ENCODE measurements around the gene ZMIZ2.

Gene ZMIZ2

DNA sequence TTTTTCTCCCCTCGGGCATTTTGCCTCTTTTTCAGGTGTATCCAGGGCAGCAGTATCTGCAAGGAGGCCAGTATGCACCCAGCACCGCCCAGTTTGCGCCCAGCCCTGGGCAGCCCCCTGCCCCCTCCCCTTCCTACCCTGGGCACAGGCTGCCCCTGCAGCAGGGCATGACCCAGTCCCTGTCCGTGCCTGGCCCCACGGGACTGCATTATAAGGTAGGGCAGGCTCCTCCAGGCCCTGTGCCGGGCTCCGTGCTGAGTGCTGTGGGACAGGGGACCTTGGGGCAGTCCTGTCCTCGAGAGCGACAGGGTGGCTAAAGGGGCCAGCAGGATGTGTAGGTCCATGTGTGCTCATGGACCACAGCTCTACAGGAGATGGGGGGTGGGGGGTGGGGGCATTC, 10.6 kb downstream of the ZMIZ2 start:
- Mint-ChIP-seq H3K36me3 (ENCODE audit: low read depth) (peaks cover 13% of the 10 kb centered on the region), H3K4me3 (no peak overlapping the region), H3K27me3 (no peaks in the 10 kb centered on the region), H3K9me3 (no peaks in the 10 kb centered on the region), H3K4me1 (peaks cover 4% of the 10 kb centered on the region), H3K27ac (no peak overlapping the region)
- ATAC-seq (no peak), DNase-seq (no peak)

DNA sequence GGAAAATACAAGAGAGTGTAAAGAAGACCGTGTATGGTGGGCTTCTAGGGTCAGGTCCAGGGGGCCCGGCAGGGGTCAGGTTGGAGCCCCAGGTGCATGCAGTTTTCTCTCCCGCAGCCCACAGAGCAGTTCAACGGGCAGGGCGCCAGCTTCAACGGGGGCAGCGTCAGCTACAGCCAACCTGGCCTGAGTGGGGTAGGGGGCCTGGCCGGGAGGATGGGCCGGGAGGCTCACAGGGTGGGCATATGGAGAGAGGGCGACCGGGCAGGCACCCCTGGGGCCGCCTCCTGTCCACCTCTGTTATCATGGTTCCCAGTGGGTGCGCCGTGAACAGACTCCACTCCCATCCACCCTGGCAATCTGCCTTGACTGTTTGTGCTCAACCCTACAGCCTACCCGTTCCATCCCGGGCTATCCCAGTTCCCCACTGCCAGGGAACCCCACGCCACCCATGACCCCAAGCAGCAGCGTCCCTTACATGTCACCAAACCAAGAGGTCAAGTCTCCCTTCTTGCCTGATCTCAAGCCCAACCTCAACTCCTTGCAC, 11.5 kb downstream of the ZMIZ2 start:
- Mint-ChIP-seq H3K9me3 (no peaks in the 10 kb centered on the region), H3K27me3 (no peaks in the 10 kb centered on the region), H3K4me1 (peaks cover under 1% of the 10 kb centered on the region), H3K36me3 (ENCODE audit: low read depth) (peaks cover 17% of the 10 kb centered on the region), H3K4me3 (no peak overlapping the region), H3K27ac (no peak overlapping the region)
- ATAC-seq, result no peak
- DNase-seq, result no peak

- no peak overlapping the region for H3K4me3 Mint-ChIP-seq
- DNase-seq (no peak), ATAC-seq (no peak)
- no peaks in the 10 kb centered on the region for H3K27me3 Mint-ChIP-seq
- H3K36me3 Mint-ChIP-seq (ENCODE audit: low read depth), result peaks cover 23% of the 10 kb centered on the region
- H3K4me1 Mint-ChIP-seq, result no peaks in the 10 kb centered on the region
- H3K9me3 Mint-ChIP-seq, result no peaks in the 10 kb centered on the region
- no peak overlapping the region for H3K27ac Mint-ChIP-seq
Measured at GRCh38 chr7:44761207-44762161, 12.8 kb downstream of the ZMIZ2 start.

DNA sequence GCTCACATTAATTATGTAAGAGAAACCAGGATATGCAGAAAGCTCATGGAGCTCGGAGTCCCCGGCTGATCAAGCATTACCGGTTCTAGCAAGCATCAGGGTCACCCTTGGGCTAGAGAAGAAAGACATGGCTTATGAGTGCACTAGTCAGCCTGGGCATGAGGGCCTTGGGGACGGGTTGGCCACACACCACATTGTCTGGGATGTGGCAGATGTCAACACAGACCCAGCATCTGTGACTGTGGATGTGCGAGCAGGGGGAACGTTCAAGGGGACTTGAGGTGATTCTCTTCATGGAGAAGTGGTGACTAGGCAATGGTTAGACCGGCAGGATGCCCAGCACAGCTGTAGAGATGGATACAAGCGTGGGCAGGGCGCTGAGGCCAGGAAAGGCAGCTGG, 13.7 kb downstream of the ZMIZ2 start:
- Mint-ChIP-seq H3K9me3 (no peaks in the 10 kb centered on the region), H3K36me3 (ENCODE audit: low read depth) (peaks cover 27% of the 10 kb centered on the region), H3K4me1 (peaks cover 2% of the 10 kb centered on the region), H3K27me3 (no peaks in the 10 kb centered on the region), H3K27ac (no peak overlapping the region), H3K4me3 (no peak overlapping the region)
- ATAC-seq, result no peak
- no peak for DNase-seq

GRCh38 chr7:44762726-44763522, 14.3 kb downstream of the ZMIZ2 start:
- H3K27ac Mint-ChIP-seq, result no peak overlapping the region
- ATAC-seq (no peak), DNase-seq (no peak)
- H3K27me3 Mint-ChIP-seq, result no peaks in the 10 kb centered on the region
- H3K4me1 Mint-ChIP-seq, result peaks cover 7% of the 10 kb centered on the region
- peaks cover 32% of the 10 kb centered on the region for H3K36me3 Mint-ChIP-seq (ENCODE audit: low read depth)
- no peaks in the 10 kb centered on the region for H3K9me3 Mint-ChIP-seq
- no peak overlapping the region for H3K4me3 Mint-ChIP-seq

DNA sequence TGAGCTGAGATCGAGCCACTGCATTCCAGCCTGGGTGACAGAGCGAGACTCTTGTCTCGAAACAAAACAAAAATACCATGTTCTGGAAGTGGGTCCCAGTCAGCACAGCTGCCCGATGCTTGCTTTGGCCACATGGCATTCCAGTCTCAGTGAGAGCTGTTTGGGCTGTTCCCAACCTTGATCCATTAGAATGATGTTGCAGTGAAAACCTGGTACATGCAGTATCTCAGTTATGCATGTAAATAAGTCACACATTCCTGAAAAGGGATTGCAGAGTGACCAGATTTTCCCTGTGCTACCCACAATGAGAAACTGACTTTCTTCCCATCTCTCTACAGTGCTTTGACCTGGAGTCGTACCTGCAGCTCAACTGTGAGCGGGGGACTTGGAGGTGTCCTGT, 15.4 kb downstream of the ZMIZ2 start:
- no peaks in the 10 kb centered on the region for H3K27me3 Mint-ChIP-seq
- no peak overlapping the region for H3K27ac Mint-ChIP-seq
- H3K9me3 Mint-ChIP-seq, result no peaks in the 10 kb centered on the region
- ATAC-seq (no peak), DNase-seq (no peak)
- peaks cover 32% of the 10 kb centered on the region for H3K36me3 Mint-ChIP-seq (ENCODE audit: low read depth)
- no peak overlapping the region for H3K4me3 Mint-ChIP-seq
- H3K4me1 Mint-ChIP-seq, result peaks cover 18% of the 10 kb centered on the region

- H3K36me3 Mint-ChIP-seq (ENCODE audit: low read depth), result peaks cover 31% of the 10 kb centered on the region
- H3K9me3 Mint-ChIP-seq, result no peaks in the 10 kb centered on the region
- H3K4me1 Mint-ChIP-seq, result peaks cover 27% of the 10 kb centered on the region
- ATAC-seq (no peak), DNase-seq (no peak)
- H3K27ac Mint-ChIP-seq, result no peak overlapping the region
- no peak overlapping the region for H3K4me3 Mint-ChIP-seq
- no peaks in the 10 kb centered on the region for H3K27me3 Mint-ChIP-seq
Measured at GRCh38 chr7:44764665-44765578, 16.3 kb downstream of the ZMIZ2 start.

DNA sequence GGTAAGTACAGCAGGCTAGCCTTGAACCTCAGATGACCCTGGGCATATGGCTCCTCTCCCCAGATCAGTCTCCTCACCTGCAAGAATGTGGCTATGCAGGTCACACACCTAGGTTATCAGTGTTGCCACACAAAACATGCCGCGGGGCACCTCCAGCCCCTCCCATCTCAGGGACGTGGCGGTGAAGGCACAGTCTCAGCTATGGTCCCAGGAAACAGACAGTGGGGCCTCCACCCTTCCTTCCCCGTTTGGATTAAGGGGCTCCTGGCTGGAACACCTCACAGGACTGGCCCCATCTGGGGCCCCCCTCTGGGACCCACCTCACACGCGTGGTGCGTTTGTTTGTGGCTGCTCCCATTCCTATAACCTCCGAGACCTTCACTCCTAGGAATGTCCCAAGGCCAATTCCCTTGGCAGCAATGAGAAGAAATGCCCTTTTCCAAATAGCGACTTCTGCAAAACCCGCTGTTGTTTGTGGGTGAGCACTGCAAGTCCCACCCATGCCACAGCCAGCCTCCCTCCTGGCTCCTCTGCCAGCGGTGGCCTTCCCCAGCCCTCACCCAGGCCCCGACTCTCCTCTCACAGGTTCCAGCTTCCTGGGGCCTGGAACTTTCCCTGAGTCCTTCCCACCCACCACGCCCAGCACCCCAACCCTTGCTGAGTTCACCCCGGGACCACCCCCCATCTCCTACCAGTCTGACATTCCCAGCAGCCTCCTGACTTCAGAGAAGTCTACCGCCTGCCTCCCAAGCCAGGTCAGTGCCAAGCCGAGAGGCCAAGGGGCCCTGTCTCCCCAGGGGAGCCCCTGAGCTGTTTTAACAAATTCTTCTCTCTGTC, 17.1 kb downstream of the ZMIZ2 start:
- Mint-ChIP-seq H3K36me3 (ENCODE audit: low read depth) (peaks cover 34% of the 10 kb centered on the region), H3K27ac (no peak overlapping the region), H3K9me3 (no peaks in the 10 kb centered on the region), H3K4me3 (no peak overlapping the region), H3K4me1 (peaks cover 35% of the 10 kb centered on the region), H3K27me3 (no peaks in the 10 kb centered on the region)
- ATAC-seq, result no peak
- no peak for DNase-seq

DNA sequence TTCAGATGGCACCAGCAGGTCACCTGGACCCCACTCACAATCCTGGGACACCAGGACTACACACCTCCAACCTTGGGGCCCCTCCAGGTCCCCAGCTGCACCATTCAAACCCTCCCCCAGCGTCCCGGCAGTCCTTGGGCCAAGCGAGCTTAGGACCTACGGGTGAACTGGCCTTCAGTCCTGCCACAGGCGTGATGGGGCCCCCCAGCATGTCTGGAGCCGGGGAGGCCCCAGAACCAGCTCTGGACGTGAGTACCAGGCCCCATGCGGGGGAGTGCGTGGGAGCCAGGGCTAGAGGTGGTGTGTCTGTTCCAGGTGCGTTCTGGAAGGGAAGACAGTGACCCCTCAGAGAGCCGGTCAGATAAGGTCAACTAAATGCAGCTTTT, 17.8 kb downstream of the ZMIZ2 start:
- no peaks in the 10 kb centered on the region for H3K27me3 Mint-ChIP-seq
- no peak for DNase-seq
- H3K27ac Mint-ChIP-seq, result no peak overlapping the region
- peaks cover 39% of the 10 kb centered on the region for H3K4me1 Mint-ChIP-seq
- H3K9me3 Mint-ChIP-seq, result no peaks in the 10 kb centered on the region
- ATAC-seq, result no peak
- H3K4me3 Mint-ChIP-seq, result no peak overlapping the region
- H3K36me3 Mint-ChIP-seq (ENCODE audit: low read depth), result peaks cover 34% of the 10 kb centered on the region

DNA sequence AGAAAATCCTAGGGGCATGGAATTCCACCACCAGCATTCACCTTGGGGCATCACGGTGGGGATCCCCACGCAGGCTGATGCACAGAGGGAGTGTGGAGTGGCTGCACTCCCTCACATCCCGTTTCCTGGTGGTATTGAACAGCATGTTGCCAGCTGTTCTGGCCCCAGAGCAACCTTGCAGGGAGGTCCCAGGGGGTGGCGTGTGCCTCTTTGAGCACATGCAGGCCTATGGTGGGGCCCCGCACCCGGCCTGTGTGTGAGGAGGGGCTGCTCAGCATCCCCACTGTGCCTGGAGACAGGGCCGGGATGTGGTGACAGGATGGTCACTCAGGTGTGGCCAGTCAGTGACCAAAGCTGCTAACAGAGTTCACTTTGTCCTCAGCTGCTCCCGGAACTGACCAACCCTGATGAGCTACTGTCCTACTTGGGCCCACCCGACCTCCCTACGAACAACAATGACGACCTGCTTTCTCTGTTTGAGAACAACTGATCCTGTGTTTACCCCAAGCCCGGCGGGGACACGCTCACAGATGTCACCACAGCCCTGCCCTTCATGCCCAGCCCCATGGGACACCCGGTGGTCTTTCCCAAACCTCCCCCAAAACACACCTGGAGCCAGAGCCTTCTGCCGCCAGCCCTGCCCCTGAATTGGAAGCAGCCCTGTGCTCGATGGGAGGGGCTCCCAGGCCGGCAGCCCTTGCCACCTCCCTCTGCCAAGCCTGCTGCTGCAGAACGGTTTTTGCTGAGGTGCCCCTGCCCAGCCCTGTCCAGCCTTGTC, 18.7 kb downstream of the ZMIZ2 start:
- no peak for DNase-seq
- no peak for ATAC-seq
- Mint-ChIP-seq H3K27me3 (no peaks in the 10 kb centered on the region), H3K9me3 (no peaks in the 10 kb centered on the region), H3K4me3 (no peak overlapping the region), H3K27ac (no peak overlapping the region), H3K4me1 (peaks cover 40% of the 10 kb centered on the region), H3K36me3 (ENCODE audit: low read depth) (peaks cover 30% of the 10 kb centered on the region)

DNA sequence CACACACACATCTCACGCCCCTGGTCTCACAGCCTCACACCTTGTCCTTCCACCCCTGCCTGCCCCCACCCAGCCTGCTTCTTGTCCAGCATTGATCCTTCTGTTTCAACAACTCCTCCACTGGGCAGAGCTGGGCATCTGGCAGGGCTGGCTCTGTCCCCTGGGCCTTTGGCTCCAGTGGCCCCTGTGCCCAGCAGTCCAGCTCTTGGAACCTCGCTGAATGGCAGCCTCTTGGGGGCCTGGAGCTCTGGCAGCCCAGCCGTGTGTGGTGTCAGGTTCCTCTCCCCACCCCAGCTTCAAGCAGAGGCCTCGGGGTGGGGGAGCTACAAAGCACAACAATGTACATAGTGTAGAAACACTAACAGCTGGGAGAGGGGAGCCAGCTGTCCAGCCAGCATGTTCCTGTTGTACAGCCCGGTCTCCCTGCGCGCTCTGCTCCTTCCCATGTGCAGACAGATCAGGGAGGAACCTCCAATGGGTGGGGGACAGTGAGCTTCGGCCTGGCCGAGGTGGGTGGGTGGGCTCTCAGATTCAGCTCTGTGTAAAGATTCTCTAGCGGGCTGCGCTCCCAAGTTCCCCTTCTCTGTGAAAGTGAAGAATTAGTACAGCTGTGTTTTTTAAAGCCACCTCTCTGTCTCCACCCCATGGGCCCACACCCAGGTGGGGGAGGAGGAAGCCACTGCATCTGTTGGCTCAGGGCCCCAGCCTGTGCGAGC, 19.4 kb downstream of the ZMIZ2 start:
- no peaks in the 10 kb centered on the region for H3K9me3 Mint-ChIP-seq
- peaks cover 29% of the 10 kb centered on the region for H3K36me3 Mint-ChIP-seq (ENCODE audit: low read depth)
- no peak for DNase-seq
- peaks cover 40% of the 10 kb centered on the region for H3K4me1 Mint-ChIP-seq
- no peak for ATAC-seq
- H3K4me3 Mint-ChIP-seq, result no peak overlapping the region
- no peaks in the 10 kb centered on the region for H3K27me3 Mint-ChIP-seq
- no peak overlapping the region for H3K27ac Mint-ChIP-seq

DNA sequence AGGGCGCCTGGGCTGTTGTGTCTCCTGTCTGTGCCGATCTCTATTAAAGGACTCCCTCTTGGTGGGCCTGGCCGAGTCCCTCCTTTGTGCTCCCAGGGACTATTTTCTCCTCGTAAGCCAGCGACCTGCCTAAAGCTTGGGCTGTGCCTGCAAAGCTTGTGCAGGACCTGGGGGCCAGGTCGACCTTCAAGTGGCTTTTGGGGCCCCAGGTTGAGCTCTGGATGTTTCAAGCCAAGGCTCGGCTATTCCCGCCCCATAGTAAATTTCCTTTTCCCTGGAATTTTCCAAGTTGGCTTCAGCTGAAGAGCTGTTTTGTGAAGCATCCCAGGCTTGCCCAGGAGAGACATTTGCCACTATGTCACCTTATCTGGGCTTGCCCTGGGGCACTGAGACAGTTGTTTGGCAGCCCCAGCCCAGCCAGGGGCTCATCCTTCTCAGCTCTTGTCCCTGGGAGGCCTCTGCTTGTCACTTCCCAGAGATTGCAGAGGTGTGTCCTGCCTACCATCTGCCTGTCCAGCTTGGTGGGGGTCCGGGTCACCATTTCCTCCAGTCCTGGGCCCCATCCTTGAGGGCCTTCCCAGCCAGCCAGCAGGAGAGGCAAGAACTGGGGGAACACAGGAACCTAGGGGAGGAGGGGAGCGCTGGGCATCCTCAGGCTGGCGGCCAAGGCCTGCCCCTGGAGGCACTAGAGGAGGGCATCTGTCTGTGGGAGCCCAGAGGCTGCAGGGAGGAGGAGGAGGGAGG, 20.2 kb downstream of the ZMIZ2 start:
- H3K36me3 Mint-ChIP-seq (ENCODE audit: low read depth), result peaks cover 25% of the 10 kb centered on the region
- ATAC-seq, result no peak
- peaks cover 40% of the 10 kb centered on the region for H3K4me1 Mint-ChIP-seq
- no peaks in the 10 kb centered on the region for H3K9me3 Mint-ChIP-seq
- H3K27ac Mint-ChIP-seq, result no peak overlapping the region
- no peak for DNase-seq
- H3K27me3 Mint-ChIP-seq, result no peaks in the 10 kb centered on the region
- no peak overlapping the region for H3K4me3 Mint-ChIP-seq
